Glomerular visceral epithelial cell (primary cell): ENCODE measurements around the gene MYRFL.
"Not testable (repeated sequence)": the region's sequence is repeated elsewhere in the genome, so short reads cannot be mapped to it uniquely, and the experiment has no call there.

Source experiments
- DNase-seq: peaks from one replicate; pipeline ENCODE4 v3.0.0-alpha.2; 2016; ENCODE audit errors: extremely low spot score

The MYRFL gene

DNA sequence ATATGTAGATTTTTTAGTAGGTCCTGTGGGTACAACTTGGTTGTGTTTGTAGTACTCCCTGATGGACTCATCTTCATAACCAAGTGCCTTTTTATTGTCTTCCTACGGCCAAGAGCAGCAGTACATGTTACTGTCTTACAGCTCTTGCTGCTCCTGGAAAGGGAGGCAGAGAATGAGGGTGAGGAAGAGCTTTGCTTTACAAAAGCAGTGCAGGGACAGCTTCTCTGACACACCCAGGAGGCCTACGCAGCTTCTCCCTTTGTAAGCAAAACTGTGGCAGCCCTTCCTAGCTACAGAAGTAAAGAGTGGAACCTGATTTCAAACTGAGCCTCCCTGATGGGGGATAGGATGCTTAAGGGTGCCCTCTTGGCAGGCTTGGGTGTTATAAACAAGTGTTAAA, 18.6 kb downstream of the MYRFL start:
- no peak for DNase-seq

DNA sequence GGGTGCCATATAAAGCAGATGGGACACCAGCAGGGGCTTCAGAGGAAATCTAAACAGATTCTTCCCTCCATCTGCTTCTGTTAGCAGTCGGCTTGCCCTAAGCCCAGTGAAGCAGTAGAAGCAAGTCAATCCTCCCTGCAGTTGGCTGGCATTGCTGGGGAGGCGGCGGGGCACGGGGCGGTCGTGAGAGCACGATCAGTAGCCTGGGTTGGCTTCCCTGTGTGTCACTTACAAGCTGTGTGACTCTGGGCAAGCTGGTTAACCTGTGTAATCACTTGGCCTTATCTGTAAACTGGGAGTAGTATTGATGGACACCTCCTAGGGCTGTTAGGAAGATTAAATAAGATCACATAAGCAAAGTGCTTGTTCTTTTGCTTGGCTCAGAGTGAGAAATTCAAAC, 19.4 kb downstream of the MYRFL start:
- DNase-seq = no peak

DNA sequence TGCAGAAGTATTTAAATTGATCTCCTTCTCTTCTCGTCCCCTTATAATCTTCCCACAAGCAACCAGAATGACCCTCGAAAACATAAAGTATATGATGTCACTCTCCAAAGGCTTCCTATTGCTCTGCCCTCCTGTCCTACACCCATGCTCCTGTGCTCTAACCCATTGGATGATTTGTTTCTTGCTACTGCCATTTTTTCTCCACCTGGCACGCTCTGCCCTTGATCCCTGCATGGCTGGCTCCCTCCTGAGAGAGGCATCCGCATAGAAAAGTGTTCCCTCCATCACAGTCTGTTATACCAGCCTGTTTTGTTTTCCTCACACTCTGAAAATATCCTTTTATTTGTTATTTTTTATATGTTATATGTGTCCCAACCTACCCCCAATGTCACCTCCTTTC, 19.8 kb downstream of the MYRFL start:
- DNase-seq = no peak

DNA sequence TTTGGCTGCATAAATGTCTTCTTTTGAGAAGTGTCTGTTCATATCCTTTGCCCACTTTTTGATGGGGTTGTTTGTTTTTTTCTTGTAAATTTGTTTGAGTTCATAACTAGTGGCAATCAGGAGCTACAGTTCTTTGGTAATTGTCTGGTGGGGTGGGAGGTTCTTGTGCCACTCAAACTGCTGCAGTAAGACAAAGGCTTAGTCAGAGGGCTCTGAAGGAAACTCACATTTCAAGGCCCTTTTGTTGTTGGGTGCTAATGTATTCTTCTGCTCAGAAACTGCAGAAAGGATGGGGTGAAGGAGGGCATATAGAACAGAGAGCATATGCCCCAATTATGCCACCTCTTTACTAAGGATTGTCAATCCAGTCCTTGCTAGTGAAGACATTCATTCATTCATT, 21.9 kb downstream of the MYRFL start:
- DNase-seq = no peak

DNA sequence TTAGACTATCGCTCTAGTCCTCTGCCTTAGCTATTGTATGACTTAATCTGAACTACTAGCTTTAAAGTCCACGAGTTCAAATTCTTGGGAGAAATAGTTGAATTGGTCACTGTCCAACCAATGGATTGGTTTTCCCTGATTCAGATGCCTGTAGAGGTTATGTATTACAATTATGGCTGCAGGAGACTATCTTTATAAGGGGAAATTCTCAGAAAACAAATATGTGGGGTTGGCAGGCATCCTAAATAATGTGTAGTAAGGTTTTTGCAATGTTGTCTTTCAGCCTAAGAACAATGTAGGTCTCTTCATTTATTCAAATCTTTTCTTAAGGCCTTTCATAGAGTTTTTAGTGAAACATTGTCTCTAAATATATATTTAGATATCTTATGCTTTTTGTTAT, 26.9 kb downstream of the MYRFL start:
- no peak for DNase-seq

DNA sequence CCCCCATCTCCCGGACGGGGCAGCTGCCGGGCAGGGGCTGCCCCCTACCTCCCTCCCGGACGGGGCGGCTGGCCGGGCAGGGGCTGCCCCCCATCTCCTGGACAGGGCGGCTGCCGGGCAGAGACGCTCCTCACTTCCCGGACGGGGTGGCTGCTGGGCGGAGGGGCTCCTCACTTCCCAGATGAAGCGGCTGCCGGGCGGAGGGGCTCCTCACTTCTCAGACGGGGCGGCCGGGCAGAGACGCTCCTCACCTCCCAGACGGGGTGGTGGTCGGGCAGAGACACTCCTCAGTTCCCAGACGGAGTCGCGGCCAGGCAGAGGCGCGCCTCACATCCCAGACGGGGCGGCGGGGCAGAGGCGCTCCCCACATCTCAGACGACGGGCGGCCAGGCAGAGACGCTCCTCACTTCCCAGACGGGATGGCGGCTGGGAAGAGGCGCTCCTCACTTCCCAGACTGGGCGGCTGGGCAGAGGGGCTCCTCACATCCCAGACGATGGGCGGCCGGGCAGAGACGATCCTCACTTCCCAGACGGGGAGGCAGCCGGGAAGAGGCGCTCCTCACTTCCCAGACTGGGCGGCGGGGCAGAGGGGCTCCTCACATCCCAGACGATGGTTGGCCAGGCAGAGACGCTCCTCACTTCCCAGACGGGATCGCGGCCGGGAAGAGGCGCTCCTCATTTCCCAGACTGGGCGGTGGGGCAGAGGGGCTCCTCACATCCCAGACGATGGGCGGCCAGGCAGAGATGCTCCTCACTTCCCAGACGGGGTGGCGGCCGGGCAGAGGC, 28.3 kb downstream of the MYRFL start:
- not testable (repeated sequence) for DNase-seq

DNA sequence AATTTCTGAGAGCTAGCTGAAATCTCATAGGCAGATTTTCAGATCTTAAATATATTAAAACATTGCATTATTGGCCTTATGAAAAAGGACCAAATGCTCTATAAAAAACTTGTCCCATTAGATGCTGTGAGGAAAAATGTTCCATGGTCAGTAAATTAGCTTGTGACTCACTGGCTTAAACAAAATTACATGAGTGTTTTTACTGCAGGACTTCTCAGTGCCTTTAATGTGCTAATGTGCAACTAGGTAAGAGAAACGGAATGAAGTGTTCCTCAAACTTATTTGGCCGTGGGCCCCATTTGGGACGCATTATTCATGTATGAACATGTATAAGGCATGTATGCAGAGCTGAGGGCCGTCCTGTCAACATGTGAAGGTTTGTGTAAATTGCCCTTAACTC, 41.7 kb downstream of the MYRFL start:
- no peak for DNase-seq

DNA sequence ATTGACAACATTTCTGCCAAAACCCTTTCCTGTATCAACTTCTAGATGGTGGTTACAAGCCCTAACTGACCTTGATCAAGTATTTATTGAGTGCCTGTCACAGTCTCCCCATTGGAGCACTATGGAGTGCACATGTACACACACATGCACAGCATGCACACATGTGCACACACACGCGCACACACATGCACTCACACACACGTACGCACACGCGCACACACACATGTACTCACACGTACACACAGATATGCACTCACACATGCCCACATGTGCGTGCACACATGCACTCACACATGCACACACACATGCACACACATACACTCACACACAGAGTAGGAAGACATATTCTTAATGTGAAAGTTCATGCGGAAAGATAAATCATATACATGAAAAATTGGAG, 43.7 kb downstream of the MYRFL start:
- DNase-seq = no peak

DNA sequence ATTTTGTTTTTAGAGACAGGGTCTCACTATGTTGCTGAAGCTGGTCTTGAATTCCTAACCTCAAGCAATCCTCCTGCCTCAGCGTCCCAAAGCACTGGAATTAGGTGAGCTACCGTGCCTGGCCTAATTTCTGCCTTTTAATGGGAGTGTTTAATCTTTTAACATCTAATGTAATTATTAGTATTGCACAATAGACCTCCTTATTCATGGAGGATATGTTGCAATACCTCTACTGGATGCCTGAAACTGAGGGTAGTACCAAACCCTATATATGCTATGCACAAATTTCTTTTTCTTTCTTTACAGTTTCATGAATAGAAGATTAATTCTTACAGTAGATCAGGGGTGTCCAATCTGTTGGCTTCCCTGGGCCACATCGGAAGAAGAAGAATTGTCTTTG, 47.8 kb downstream of the MYRFL start:
- no peak for DNase-seq

DNA sequence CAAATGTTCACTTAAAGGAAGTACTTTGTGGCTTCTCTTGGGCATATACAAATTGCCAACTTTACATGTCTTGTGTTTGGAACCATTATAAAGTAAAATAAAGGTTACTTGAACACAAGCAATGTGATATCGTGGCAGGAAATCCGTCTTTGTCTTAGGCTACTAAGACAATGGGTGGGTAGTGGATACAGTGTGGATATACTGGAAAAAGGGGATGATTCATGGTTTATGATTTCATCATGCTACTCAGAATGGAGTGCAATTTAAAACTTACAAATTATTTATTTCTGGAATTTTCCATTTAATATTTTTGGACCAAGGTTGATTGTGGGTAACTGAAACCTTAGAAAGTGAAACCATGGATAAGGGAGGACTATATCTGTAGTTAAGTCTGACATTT, 48.4 kb downstream of the MYRFL start:
- DNase-seq = no peak

DNA sequence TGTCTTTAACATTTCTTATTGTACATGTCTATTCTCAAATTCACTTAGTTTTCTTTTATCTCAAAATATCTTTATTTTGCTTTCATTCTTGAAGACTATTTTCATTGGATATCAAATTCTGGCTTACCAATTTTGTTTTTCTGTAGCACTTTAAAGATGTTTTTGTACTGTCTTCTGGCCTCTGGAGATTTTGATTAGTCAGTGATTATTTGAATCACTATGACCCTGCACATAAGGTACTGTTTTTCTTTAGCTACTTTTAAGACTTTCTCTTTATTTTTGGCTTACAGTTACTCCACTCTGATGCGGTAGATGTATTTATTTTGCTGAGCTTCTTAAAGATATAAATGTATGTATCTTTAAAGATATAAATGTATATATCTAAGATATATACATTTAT, 49.6 kb downstream of the MYRFL start:
- no peak for DNase-seq

DNA sequence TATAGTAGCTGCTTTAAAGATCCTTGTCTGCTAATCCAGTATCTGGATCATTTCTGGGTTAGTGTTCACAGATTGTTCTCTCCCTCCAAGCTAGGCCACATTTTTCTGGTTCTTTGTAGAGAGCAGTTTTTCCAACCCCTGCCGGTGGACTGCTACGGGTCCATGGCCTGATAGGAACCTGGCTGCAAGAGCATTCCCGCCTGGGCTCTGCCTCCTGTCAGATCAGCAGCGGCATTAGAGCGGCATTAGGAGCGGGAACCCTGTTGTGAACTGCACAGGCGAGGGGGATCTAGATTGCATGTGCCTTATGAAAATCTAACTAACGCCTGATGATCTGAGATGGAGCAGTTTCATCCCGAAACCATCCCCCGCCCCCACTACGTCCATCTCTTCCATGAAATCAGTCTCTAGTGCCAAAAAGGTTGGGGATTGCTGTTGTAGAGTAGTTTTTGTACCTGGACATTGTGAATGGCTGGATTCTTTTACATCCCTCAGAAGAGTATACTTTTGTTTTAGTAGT, 50.4 kb downstream of the MYRFL start:
- DNase-seq = no peak

DNA sequence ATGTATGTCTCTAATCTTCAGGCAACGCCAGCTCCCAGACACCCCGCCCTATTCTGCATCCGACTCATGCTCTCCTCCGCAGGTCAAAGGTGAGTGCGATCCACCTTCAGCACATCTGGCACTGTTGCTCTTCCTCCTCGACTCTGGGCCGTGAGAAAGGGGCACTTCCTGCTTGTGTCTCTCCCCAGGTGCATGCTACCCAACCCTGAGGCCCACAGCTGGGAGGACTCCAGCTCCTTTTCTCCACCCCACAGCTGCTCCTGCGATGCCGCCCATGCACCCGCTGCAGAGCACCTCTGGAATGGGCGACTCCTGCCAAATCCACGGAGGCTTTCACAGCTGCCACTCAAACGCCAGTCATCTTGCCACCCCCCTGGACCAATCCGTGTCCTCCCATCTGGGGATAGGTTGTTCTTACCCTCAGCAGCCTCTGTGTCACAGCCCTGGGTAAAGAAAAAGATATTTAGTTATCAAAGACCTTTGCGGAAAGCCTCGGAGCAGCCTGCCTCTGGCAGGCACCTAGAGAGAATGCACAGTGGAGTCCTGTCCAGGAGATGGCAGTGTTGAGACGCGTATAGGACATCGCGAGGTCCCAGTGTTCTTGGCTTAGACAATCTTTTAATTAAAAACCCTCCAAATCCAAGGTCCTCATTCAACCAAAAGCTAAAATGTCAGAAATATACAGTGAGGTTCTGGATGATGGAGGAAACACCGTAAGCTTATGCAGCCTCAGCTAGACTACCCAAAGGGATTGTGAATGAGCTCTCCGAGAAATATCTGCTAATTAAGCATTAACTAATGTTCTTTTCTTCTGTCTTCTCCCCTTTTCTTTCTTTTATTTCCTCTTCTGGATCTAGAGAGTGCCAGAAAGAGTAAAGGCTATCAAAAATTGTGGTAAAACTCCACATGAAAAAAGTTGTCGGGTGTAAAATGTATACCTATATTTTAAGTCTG, 54.3 kb downstream of the MYRFL start:
- peak; percentile 71 for DNase-seq

DNA sequence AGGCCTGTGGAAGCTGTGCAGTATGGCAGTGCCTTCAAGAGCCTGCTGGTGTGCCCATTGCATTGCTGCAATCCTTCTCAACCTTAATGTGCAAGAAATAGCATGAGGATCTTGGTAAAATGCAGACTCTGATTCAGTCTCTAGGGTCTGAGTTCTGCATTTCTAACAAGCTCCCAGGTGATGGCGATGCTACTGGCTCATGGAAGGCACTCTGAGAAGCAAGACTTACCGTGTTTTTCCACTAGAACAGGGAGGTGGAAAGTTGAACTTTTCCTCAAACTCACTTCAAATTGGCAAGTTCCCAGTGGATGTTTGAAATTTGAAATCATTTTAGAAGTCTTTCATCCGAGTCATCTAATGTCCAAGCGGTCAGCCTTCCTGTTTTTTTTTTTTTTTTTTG, 55.5 kb downstream of the MYRFL start:
- no peak for DNase-seq

DNA sequence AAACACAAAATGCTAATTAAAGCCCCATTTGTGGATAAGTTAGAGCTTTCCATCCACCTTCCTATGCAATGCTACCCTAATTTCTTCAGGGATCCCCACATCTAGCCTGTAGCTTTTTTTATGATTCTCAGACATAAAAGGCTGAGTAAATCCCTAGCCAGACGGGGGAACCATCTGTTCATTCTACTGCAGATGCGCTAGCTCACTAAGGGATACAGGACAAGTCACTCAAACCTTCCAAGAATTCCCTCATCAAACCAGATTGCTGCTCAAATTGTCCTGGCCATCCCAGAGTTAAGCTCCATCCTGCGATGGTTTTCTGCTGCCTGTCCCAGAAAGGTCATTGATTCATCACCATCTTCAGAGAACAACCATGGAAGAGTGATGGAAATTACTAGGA, 56.7 kb downstream of the MYRFL start:
- DNase-seq = no peak

DNA sequence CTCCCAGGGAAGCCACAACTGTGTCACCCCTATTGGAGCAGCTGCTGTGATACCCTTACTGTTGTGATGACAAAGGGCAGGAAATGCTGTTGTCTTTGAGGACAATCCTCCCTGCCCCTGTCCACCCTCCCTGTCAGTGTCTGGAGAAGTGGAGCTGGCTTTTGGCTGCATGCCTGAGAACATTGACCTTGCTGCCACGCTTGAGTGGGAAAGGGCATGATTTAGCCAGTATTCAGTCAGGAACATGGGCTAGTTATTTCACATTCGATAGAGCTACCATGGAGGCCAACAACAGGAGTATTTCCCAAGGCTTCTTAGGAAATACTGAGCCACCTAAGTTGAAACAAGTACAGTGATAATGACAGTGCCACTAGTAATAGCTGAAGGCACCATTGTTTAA, 59.4 kb downstream of the MYRFL start:
- DNase-seq = peak; percentile 64

DNA sequence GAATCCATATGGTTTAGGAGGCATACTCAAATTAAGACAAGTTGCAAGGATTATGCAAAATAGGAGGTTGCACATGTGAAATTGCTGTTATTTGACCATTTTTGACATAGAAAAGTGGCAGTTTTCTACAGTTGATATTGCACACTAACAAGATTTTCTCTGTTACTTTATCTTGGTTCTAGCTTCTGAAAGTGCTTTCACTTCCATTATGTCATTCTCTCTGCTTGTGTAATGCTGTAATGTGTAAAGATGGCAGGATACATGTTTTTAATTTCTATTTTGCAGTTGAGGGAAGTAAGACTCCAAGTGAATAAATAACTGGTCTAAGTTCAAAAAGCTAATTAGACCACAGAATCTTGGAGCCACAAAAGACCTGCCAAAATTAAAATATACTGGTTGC, 60.6 kb downstream of the MYRFL start:
- DNase-seq = no peak

DNA sequence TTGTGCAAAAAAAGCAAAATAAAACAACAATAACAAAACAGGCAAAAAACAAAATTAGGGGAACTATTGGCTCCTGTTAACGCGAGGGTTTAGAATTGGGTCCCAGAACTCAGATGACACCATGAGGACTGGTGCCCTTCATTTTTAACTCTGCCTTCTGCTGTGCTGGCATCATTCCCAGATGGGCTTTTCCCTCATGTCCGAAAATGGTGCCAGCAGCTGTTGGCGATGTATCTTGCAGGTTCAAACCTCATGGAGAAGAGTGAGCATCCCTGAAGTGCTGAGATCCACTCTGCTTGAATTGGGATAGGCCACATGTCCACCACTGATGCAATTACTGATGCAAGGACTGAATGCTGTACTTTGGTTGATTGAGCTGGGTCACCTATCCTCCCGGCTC, 61.1 kb downstream of the MYRFL start:
- DNase-seq = no peak

DNA sequence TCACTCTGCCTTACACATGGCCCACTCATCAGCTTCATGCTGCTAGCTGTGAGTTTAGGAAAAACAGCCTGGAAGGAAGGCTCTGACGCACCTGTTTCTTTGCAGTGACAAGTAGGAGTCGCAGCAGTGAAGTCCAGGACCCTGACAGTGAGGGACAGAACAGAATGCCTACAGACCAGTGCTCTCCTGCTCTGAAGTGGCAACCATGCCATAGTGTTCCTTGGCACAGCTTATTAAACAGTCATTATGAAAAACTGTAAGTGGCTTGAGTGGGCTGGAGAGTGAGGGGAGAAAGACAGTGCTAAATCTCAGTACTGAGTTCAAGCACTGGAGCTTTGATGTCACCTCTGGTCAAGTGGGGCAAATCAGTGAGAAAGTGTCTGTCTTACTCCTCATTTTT, 61.7 kb downstream of the MYRFL start:
- no peak for DNase-seq

DNA sequence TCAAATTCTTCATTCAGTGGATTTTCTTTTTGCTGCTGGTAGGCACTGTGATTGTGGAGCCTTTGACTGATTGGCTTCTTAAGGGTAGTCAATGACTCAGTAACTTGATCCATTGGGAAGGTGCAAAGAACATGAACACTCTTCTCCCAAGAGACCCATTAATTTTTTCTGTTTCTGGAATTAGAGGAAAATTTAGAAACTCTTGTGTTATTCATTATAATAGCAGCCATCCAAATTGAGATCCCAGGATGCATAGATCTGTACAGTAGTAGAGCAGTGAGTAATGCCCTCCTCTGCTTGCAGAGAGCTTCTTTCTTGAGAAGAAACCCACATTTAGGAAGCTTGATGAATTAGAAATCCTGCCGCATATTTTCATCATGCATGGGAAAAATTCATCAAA, 63.9 kb downstream of the MYRFL start:
- no peak for DNase-seq

DNA sequence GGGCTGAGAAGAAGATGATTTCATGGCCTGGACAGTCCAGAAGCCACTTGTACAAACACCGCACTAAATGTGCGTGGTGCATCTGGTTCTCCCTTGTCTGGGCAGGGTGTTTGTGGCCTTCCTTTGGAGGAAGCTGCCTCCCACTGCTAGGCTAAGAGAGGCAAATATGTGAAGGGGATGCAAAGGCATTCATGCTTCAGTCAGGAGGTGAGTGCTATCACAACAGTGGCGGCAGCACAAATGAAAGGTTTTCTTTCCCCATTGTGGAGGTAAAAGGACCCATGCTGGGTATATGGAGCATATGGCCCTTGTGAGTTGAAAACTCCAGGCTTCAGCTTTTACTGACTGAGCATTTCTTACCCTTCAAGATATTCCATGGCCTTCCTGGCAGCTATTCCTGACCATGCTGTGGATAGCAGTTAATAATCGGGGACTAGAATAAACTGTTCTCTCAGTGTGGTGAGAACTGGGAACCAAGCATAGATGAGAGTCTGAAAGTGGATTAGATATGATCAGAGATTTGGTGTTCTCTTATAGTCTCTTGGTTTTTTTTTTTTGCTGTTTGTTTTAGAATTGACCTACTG, 69.9 kb downstream of the MYRFL start:
- DNase-seq = no peak

DNA sequence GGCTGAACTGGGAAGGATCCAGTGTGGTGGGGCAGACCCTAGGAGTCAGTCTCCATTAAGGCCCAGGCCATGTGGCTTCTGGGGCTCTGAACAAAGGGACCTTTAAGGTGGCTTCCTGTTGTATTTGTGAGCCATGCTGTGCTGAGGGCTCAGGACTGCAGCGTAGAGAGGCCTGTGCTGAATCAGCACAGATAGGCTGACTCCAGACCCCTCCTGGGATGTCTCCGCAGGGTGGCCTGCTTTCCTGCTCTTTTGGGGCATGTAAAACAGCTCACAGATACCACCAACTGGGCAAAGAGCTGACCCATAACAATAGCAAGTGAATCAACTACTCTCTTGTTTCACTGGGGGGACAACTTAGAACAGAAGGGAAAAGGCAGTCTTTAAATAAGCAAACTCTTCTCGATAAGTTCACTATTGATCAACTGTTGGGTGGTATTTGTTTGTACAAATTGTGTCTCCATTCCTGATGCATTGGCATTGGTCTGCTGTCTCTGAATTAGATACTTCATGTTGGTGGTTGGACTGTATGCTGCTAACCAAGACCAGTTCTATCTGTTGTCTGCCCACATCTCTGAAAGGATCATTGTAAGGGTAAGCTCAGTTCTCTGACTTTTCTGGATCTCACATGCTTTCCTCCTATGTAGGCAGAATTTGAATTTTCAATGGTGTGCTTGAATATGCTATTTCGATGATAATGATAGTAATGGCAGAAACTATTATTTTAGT, 71.8 kb downstream of the MYRFL start:
- no peak for DNase-seq
